ENCODE measurements around the gene TIAM2. TPM values are rescaled to one million over a fixed set of nuclear protein-coding genes. Genes with fewer than 3 reads are reported as not detected.

The TIAM2 gene
- total and polyA plus RNA-seq, 10 donors = 4.3 to 21.9 (median 12.9) TPM

- DNase-seq = no peak
- Histone ChIP-seq H3K36me3 (no peaks in the 10 kb centered on the region), H3K4me1 (no peaks in the 10 kb centered on the region), H3K27me3 (replicated peaks in 1 of 7) (no peaks in the 10 kb centered on the region), H3K27ac (no peak overlapping the region), H3K9me3 (no peaks in the 10 kb centered on the region), H3K4me3 (no peak overlapping the region)
- WGBS, 5 donors = 92 to 100% (median 97%) methylated on average over 4 of the region's 4 CpGs
- TF ChIP-seq CTCF (IDR thresholded peaks at IDR 0.05 in 8 of 11, conservative IDR thresholded peaks at IDR 0.05 in 3 of 11) (no peak), POLR2AphosphoS5 (IDR thresholded peaks at IDR 0.05) (no peak), POLR2A (IDR thresholded peaks at IDR 0.05) (no peak)
- intact Hi-C loops (cut with DNase I; ENCODE audit: low total_unique reads) = no loop called here
Observed at GRCh38 chr6:155026706-155027045, 31.6 kb downstream of the TIAM2 start.

GRCh38 chr6:155030148-155030720 lies 35.1 kb downstream of the TIAM2 start:
- TF ChIP-seq POLR2AphosphoS5 (IDR thresholded peaks at IDR 0.05) (no peak), POLR2A (IDR thresholded peaks at IDR 0.05) (no peak), CTCF (IDR thresholded peaks at IDR 0.05 in 8 of 11, conservative IDR thresholded peaks at IDR 0.05 in 3 of 11) (no peak)
- Histone ChIP-seq H3K4me1 (no peaks in the 10 kb centered on the region), H3K4me3 (no peak overlapping the region), H3K9me3 (no peaks in the 10 kb centered on the region), H3K27ac (no peak overlapping the region), H3K27me3 (replicated peaks in 1 of 7) (no peaks in the 10 kb centered on the region), H3K36me3 (no peaks in the 10 kb centered on the region)
- DNase-seq = no peak
- intact Hi-C loops (cut with DNase I; ENCODE audit: low total_unique reads) = no loop called here
- WGBS, 5 donors = 88 to 96% (median 89%) methylated on average over 8 of the region's 8 CpGs

- 86 to 98% (median 96%) methylated on average over 1 of the region's 1 CpG for WGBS, 5 donors
- no peak overlapping the region for H3K27ac ChIP-seq
- H3K27me3 ChIP-seq (replicated peaks in 1 of 7) = no peaks in the 10 kb centered on the region
- no peak for TF ChIP-seq POLR2AphosphoS5 (IDR thresholded peaks at IDR 0.05)
- no peak for TF ChIP-seq POLR2A (IDR thresholded peaks at IDR 0.05)
- TF ChIP-seq CTCF (IDR thresholded peaks at IDR 0.05 in 8 of 11, conservative IDR thresholded peaks at IDR 0.05 in 3 of 11) = no peak
- H3K4me1 ChIP-seq = no peaks in the 10 kb centered on the region
- intact Hi-C loops (cut with DNase I; ENCODE audit: low total_unique reads) = no loop called here
- no peaks in the 10 kb centered on the region for H3K9me3 ChIP-seq
- H3K36me3 ChIP-seq = no peaks in the 10 kb centered on the region
- H3K4me3 ChIP-seq = no peak overlapping the region
- no peak for DNase-seq
Observed at GRCh38 chr6:155031091-155031490, 36.0 kb downstream of the TIAM2 start.

GRCh38 chr6:155033021-155033791 lies 38.1 kb downstream of the TIAM2 start:
- Histone ChIP-seq H3K9me3 (no peaks in the 10 kb centered on the region), H3K4me1 (no peaks in the 10 kb centered on the region), H3K4me3 (no peak overlapping the region), H3K36me3 (no peaks in the 10 kb centered on the region), H3K27me3 (replicated peaks in 1 of 7) (no peaks in the 10 kb centered on the region), H3K27ac (no peak overlapping the region)
- WGBS, 5 donors = 90 to 97% (median 95%) methylated on average over 13 of the region's 13 CpGs
- TF ChIP-seq CTCF (IDR thresholded peaks at IDR 0.05 in 8 of 11, conservative IDR thresholded peaks at IDR 0.05 in 3 of 11) (no peak), POLR2A (IDR thresholded peaks at IDR 0.05) (no peak), POLR2AphosphoS5 (IDR thresholded peaks at IDR 0.05) (no peak)
- no peak for DNase-seq
- intact Hi-C loops (cut with DNase I; ENCODE audit: low total_unique reads) = no loop called here

Measured in spleen (tissue), 11 donors.